Parathyroid adenoma (tissue), 2 donors: Measurements from ENCODE around the gene NPAS1.

Experiments
- H2AFZ ChIP-seq: fragments of 300-600 bp; sonication (generic); one replicate; pipeline ENCODE4 v1.7.0; 2017; ENCODE audit warnings: antibody characterized with exemption, mild to moderate bottlenecking
- H3K27ac ChIP-seq: fragments of 300-600 bp; sonication (generic); one replicate; pipeline ENCODE4 v1.7.0; 2017
- H3K27me3 ChIP-seq: fragments of 300-600 bp; sonication (generic); one replicate; pipeline ENCODE4 v1.7.0; 2017; ENCODE audit warnings: low read length; ENCODE audit not compliant: control insufficient read depth, insufficient read depth
- H3K36me3 ChIP-seq: fragments of 300-600 bp; sonication (generic); one replicate; pipeline ENCODE4 v1.7.0; 2017; ENCODE audit warnings: low read length; ENCODE audit not compliant: control insufficient read depth, insufficient read depth
- H3K4me1 ChIP-seq: fragments of 300-600 bp; sonication (generic); one replicate; pipeline ENCODE4 v1.7.0; 2017; ENCODE audit warnings: control low read depth
- H3K4me2 ChIP-seq: fragments of 300-600 bp; sonication (generic); one replicate; pipeline ENCODE4 v1.7.0; 2017; ENCODE audit warnings: low read length
- H3K4me3 ChIP-seq: fragments of 300-600 bp; sonication (generic); one replicate; pipeline ENCODE4 v1.7.0; 2017; ENCODE audit warnings: low read depth, low read length
- H3K79me2 ChIP-seq: fragments of 300-600 bp; sonication (generic); one replicate; pipeline ENCODE4 v1.7.0; 2017; ENCODE audit warnings: control low read depth
- H3K9ac ChIP-seq: fragments of 300-600 bp; sonication (generic); one replicate; pipeline ENCODE4 v1.7.0; 2017; ENCODE audit warnings: mild to moderate bottlenecking
- H3K9me3 ChIP-seq: fragments of 300-600 bp; sonication (generic); one replicate; pipeline ENCODE4 v1.7.0; 2017; ENCODE audit warnings: low read length; ENCODE audit not compliant: control insufficient read depth
- CTCF ChIP-seq: fragments of 300-600 bp; sonication (generic); IDR thresholded peaks from one replicate; pipeline ENCODE4 v1.7.0; 2017; ENCODE audit warnings: antibody characterized with exemption, mild to moderate bottlenecking
- donor health status: primary hyperparathyroidism.

Gene NPAS1

GRCh38 chr19:47024502-47024901, 4.9 kb downstream of the NPAS1 start:
- no peak overlapping the region for H3K27ac ChIP-seq
- H3K36me3 ChIP-seq: no peaks in the 10 kb centered on the region
- no peak for TF ChIP-seq CTCF
- H3K4me2 ChIP-seq: no peak overlapping the region
- H3K4me3 ChIP-seq: no peak overlapping the region
- H3K4me1 ChIP-seq: no peaks in the 10 kb centered on the region
- no peak overlapping the region for H2AFZ ChIP-seq
- no peaks in the 10 kb centered on the region for H3K9me3 ChIP-seq
- no peak overlapping the region for H3K9ac ChIP-seq
- no peaks in the 10 kb centered on the region for H3K79me2 ChIP-seq
- peaks cover 10% of the 10 kb centered on the region for H3K27me3 ChIP-seq

- no peak overlapping the region for H3K27ac ChIP-seq
- no peak overlapping the region for H2AFZ ChIP-seq
- H3K4me1 ChIP-seq: no peaks in the 10 kb centered on the region
- no peak overlapping the region for H3K9ac ChIP-seq
- no peaks in the 10 kb centered on the region for H3K79me2 ChIP-seq
- TF ChIP-seq CTCF: no peak
- peaks cover 8% of the 10 kb centered on the region for H3K27me3 ChIP-seq
- no peak overlapping the region for H3K4me3 ChIP-seq
- no peak overlapping the region for H3K4me2 ChIP-seq
- H3K36me3 ChIP-seq: no peaks in the 10 kb centered on the region
- no peaks in the 10 kb centered on the region for H3K9me3 ChIP-seq
Measured at GRCh38 chr19:47026156-47026555, 6.5 kb downstream of the NPAS1 start.

- no peaks in the 10 kb centered on the region for H3K9me3 ChIP-seq
- H3K79me2 ChIP-seq: no peaks in the 10 kb centered on the region
- no peaks in the 10 kb centered on the region for H3K36me3 ChIP-seq
- peaks cover 1% of the 10 kb centered on the region for H3K27me3 ChIP-seq
- H3K9ac ChIP-seq: no peak overlapping the region
- no peaks in the 10 kb centered on the region for H3K4me1 ChIP-seq
- H2AFZ ChIP-seq: no peak overlapping the region
- no peak for TF ChIP-seq CTCF
- no peak overlapping the region for H3K4me3 ChIP-seq
- no peak overlapping the region for H3K27ac ChIP-seq
- H3K4me2 ChIP-seq: no peak overlapping the region
Measured at GRCh38 chr19:47026889-47027288, 7.3 kb downstream of the NPAS1 start.

GRCh38 chr19:47027586-47028088, 8.0 kb downstream of the NPAS1 start:
- H3K36me3 ChIP-seq: no peaks in the 10 kb centered on the region
- no peak overlapping the region for H2AFZ ChIP-seq
- H3K4me3 ChIP-seq: no peak overlapping the region
- H3K9ac ChIP-seq: no peak overlapping the region
- TF ChIP-seq CTCF: no peak
- H3K27me3 ChIP-seq: no peaks in the 10 kb centered on the region
- H3K27ac ChIP-seq: no peak overlapping the region
- no peaks in the 10 kb centered on the region for H3K9me3 ChIP-seq
- no peaks in the 10 kb centered on the region for H3K4me1 ChIP-seq
- no peaks in the 10 kb centered on the region for H3K79me2 ChIP-seq
- H3K4me2 ChIP-seq: no peak overlapping the region

GRCh38 chr19:47028195-47028601, 8.6 kb downstream of the NPAS1 start:
- no peak overlapping the region for H3K27ac ChIP-seq
- H3K4me1 ChIP-seq: no peaks in the 10 kb centered on the region
- H2AFZ ChIP-seq: no peak overlapping the region
- H3K9ac ChIP-seq: no peak overlapping the region
- no peaks in the 10 kb centered on the region for H3K9me3 ChIP-seq
- no peak overlapping the region for H3K4me3 ChIP-seq
- no peaks in the 10 kb centered on the region for H3K79me2 ChIP-seq
- H3K27me3 ChIP-seq: no peaks in the 10 kb centered on the region
- TF ChIP-seq CTCF: no peak
- H3K36me3 ChIP-seq: no peaks in the 10 kb centered on the region
- no peak overlapping the region for H3K4me2 ChIP-seq
